GM19395 (cell line): ENCODE results near the gene ENPP5.
"Not testable (repeated sequence)": the region's sequence is repeated elsewhere in the genome, so short reads cannot be mapped to it uniquely, and the experiment has no call there.

Source experiments
- ATAC-seq: cut with Tn5 transposase; IDR thresholded peaks from one replicate; pipeline ENCODE4 v1.9.1; 2021; ENCODE audit warnings: mild to moderate bottlenecking, moderate library complexity; ENCODE audit not compliant: unreplicated experiment

Gene ENPP5

DNA sequence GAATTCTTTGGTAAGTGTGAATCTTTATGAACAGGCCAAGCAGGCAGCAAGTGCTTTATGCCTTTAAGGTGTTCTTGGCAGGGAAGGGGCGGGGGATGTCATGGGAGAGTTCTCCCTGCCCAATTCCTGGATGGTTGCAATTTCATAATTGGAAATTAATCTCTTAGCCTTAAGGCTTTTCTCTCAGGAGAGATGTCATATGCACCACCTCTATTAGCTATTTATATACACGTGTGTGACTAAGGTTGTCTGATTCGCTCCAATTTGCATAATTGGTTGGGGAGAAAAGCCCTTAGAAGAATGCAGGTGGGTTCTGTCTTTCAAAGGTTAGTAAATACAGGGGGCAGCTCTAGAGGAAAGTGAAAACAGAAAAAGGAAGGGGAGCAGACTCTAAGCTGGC is 5.2 kb upstream of the ENPP5 start:
- ATAC-seq, result peak; percentile 52

DNA sequence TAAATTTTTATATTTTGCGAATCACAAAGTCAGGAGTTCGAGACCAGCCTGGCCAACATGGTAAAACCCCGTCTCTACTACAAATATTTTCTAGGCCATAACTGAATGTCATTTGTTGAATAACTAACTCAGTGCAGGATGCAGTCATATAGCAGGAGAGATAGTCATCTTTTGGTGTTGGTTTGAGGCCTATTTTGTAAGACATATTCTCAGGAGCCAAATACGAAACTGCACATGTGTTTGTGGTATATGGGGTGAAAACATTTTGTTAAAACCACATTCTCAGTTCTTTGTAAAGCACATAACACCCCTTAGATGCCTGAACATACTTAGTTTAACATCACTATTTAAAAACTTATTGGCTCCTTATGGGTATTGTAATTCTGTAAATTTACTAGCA is 4.7 kb upstream of the ENPP5 start:
- peak; percentile 87 for ATAC-seq

DNA sequence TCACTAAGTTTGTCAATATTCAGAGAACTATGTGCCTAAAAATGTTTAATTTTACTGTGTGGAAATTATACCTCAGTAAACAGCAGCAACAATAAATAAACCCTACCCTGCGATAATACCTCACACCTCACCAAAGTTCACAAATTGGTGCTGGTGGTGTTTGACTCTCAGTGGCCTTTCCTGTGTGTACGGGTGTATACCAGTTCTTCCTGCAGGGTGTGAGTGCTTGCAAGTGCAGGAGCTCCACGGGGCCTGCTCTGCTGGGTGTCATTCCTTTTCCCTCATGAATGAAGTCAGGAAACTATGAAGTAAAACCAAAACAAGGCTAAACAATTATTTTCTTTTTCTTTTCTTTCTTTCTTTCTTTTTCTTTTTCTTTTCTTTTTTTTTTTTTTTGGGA is 4.1 kb upstream of the ENPP5 start:
- no peak for ATAC-seq

DNA sequence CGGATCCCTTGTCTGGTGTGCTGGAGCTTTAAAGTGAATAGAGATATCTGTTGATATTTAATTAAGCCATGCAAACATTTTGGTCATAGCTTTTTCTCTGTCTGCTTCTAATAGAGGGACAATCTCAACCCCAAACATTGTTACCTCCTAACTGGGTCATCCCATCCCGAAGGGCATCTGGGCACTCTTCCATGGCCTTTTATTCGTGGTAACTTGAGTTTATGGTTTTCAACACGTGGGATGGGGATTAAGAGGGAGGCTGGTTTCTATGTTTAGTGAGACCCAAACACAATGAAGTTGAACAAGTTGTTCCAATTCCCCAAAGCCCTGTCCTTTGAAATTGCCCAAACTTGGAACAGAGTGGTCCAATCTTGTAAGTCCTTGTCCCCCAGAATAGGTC is 1.4 kb upstream of the ENPP5 start:
- no peak for ATAC-seq

DNA sequence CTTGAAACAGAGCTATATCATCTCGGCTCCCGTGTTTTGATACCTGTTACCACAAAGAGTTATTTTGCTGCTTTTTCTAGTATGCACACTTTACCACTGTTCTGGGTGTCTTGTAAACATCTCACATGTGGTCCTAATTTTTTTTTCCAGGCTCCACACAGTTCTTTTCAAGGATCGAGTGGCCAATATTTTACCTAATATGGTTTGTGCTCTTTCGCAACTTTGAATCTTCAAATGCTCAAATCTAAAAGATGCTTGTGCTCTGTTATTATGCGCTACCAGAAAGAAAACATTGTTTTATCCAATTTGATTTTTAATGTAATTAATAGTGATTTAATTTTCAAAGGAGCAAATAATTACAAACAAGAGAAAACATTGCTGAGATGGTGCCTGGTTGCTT is 10.7 kb downstream of the ENPP5 start:
- no peak for ATAC-seq

DNA sequence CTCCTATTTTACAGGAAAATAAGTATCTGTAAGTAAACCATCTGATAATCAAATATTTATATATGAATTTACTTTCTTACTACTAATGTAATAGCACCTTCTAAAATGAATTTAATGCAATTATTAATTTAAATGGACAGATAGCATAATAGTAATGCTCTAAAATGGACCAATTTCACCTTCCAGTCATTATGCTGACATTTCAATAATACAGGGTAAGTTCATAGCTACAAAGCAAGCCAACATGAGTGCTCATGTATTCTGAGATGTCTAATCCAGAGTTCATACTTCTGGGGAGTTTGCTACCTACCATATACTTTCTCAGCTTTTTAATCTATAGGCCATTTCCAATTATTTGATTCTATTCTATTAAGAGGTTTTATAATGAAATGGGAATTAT is 11.6 kb downstream of the ENPP5 start:
- ATAC-seq, result no peak

DNA sequence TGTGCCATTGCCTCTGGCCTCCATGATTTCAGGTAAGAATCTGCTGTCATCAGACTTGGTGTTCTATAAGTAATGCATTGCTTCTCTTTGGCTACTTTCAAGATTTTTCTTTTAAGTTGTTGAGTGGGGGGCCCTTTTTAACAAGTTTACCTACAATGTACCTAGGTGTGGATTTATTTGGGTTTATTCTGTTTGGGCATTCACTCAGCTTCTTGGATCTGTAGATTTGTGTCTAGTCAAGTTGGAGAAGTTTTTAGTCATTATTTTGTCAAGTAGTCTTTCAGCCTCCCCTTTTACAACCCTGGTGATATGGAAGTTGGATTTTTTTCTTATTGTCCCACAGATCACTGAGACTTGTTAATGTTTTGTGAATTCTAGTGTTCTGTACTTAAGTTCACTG is 14.1 kb downstream of the ENPP5 start:
- no peak for ATAC-seq

DNA sequence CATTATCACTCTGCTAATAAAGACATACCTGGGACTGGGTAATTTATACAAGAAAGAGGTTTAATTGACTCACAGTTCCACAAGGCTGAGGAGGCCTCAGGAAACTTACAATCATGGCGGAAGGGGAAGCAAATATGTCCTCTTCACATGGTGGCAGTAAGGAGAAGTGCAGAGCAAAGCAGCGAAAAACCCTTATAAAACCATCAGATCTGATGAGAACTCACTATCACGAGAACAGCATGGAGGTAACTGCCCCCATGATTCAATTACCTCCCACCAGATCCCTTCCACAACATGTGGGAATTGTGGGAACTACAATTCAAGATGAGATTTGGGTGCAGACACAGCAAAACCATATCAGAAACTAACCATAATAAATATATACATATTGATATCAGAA is 21.7 kb downstream of the ENPP5 start:
- not testable (repeated sequence) for ATAC-seq

DNA sequence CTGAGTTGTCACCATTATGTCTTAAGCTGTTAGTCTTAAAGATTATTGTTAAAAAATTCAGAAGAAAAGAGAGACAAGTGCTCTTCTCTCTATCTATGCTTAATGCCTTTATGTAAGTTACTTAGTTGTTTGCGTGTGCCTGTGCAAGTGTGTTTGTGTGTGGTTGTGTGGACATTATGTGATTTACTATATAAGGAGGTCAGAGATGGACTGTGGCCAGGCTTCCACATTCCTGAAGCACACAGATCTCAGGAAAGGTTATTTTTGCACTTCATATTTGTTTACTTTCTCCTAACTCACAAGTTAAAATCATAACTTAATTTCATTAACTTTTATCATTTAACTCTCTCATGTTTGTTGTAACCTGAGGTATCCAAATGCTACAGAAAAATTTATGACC is 26.5 kb downstream of the ENPP5 start:
- ATAC-seq, result no peak

DNA sequence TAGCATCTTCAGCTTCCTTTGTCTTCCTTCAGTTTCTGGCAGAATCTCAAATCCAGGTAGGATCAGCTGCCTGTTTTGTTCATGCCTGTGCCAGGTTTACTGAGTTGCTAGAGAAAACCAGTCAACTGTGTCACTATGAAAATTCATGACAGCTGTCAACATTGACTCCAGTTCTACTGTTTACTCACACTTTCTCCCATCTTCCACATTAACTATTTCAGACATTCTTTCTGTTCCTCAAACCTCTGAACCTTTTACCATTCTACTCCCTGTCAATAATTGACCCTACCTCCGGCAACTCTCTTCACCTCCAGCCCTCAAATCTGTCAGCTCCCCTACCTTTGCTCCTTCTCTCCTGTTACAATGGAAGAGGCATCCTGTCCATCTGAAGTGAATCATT is 32.5 kb downstream of the ENPP5 start:
- peak; percentile 82 for ATAC-seq

DNA sequence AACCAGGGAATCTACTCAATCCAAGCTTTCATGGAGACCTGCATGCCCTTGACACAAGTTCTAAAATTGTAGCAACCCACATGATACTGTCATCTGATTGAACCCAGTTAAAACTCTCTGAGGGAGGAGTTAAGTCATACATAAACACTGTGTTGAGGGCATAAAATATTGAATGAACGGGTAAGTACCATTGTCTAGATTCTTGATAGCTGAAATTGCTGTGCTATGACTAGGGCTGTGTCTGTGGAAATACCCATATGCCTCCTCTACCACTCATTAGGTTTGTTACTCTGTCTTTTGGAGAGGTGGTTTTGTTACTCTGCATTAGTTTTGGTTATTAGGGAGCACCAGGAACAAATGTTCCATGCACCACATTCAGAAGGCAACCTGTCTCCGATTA is 33.4 kb downstream of the ENPP5 start:
- ATAC-seq, result no peak

DNA sequence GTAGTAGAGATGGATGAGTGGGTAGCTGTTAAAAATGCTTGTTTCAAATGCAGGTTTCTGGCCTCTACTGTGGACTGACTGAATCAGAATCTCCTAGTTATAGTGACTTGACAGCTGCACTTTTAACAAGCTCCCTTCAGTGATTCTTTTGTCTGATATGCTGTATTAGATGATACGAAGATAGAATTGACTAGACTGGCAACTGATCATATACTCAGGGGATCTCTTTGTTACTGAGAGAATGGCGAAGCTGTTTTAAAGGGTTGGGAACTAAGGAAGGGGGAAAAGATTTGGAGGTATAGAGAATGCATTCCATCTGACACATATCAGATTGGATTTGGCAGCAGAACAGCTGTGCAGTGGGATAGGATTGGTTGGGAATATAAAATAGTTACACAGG is 33.9 kb downstream of the ENPP5 start:
- no peak for ATAC-seq

DNA sequence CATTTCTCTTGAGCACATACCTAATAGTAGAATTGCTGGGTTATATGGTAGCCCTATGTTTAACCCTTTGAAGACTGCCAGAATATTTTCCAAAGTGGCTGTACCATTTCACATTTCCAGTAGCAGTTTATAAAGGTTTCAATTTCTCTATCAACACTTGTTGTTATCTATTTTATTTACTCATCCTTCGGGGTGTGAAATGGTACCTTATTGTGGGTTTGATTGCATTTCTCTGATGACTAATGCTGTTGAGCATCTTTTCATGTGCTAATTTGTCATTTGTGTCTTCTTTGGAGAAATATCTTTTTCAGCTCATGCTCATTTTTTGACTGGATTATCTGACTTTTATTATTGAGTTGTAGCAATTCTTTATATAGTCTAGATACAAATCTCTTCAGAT is 35.6 kb downstream of the ENPP5 start:
- ATAC-seq, result no peak

DNA sequence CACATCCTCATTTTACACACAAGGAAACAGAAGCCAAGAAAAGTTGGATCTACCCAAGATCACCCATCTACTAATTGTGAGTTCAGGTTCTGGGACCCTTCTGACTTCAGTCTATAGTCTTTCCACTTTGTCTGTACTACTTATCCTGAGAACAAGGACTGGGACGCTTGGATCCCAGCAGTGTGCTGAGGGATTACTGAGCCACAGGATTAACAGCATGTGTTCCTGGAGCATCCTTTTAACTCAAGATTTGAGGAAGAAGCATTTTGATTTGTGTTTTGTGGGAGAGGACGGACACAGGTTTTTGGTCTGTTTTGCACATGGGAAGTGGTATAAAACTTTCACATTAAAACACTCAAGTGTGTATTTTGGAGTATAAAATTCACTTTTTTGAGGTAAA is 36.6 kb downstream of the ENPP5 start:
- ATAC-seq, result no peak

DNA sequence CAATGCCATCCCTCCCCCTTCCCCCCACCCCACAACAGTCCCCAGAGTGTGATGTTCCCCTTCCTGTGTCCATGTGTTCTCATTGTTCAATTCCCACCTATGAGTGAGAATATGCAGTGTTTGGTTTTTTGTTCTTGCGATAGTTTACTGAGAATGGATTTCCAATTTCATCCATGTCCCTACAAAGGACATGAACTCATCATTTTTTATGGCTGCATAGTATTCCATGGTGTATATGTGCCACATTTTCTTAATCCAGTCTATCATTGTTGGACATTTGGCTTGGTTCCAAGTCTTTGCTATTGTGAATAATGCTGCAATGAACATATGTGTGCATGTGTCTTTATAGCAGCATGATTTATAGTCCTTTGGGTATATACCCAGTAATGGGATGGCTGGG is 39.5 kb downstream of the ENPP5 start:
- not testable (repeated sequence) for ATAC-seq

DNA sequence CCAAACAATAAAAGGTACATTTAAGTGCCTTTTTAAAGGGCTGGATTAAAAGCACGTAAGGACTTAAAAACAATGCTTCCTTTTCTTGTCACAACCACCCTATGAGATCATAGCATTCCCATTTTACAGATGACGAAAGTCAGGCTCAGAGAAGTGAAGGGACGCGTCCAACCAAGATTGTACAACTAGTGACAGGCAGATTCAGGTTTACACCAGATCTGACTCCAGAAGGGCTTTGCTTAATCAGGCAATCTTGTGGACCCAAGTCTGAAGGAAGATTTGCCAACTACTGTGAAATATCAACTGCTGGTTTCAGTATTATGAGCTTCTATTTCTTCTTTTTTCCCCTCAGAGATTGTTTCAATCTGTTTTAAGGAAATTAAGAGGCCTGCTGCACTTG is 40.1 kb downstream of the ENPP5 start:
- ATAC-seq, result no peak

DNA sequence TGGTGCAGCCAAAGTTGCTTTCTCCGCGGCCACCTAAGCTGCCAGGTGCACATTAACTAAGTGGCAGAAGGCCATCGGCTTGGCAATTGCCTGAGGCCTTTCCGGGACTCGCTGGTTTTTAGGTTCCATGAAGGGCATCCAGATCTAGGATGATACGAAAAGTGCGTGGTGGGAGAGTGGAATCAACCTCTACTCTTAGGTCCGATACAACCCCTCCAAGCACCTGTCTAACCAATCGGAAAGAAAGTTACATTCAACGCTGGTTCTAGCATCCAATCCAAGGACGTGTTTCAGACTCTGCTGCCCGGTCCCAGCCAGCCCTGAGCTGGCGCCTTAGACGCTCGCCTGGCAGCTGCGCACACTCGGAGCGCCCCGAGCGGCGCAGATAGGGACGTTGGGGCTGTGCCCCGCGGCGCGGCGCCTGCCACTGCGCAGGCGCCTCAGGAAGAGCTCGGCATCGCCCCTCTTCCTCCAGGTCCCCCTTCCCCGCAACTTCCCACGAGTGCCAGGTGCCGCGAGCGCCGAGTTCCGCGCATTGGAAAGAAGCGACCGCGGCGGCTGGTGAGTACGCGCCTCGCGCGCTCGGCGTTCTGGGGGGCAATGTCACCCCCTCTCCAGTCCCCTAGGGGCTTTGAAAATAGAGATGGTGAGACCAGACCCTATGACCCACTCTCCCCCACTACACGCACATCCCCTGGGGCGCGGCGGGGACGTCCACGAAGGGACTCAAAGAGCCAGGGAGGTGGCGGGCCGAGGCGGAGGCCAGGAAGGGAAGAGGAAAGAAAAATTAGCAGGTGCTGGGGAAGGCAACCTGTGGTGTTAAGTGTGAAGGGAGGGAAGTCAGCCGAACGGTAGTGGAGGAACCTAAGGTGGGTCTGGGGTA is 40.9 kb downstream of the ENPP5 start, which contains the start of gene ENPP4:
ENPP4 (plus strand) TSS at position 361 of the 883 bp plus-strand sequence. CDS start 9,595 bp downstream, outside the sequence.
- peak; percentile 93 for ATAC-seq

DNA sequence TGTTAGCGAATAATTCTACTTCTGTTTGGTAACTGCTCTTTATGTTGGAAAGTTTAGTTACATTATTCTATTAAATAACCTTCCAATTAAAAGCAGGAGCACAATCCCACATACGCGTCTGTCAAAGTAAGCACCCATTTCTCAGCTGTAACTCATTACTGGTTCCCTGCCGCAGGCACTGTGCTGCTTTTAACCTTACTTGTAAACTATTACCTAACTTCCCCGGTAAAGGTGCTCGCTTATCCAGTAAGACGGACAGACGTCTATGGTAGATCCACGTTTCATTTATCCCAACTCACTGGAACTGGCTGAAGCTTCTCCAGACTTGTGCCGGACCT is 41.5 kb downstream of the ENPP5 start:
- ATAC-seq, result peak; percentile 27

DNA sequence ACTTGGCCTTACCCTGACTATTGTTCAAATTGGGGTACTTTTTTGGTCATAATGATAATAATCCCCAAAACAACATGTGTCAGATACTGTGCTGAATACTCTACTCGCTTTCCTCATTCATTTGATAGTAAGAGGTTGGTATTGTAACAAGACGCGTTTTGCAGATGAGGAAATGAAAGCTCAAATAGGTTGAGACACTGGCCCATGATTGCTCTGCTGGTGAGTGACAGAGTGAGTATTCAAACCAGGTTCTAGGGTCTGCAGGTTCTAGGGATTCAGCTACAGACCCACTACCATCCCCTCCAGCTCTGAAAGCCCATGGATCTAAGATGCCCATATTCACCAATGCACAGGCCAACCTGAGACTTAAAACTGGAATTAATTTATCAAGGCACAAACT is 42.3 kb downstream of the ENPP5 start:
- ATAC-seq, result peak; percentile 37

DNA sequence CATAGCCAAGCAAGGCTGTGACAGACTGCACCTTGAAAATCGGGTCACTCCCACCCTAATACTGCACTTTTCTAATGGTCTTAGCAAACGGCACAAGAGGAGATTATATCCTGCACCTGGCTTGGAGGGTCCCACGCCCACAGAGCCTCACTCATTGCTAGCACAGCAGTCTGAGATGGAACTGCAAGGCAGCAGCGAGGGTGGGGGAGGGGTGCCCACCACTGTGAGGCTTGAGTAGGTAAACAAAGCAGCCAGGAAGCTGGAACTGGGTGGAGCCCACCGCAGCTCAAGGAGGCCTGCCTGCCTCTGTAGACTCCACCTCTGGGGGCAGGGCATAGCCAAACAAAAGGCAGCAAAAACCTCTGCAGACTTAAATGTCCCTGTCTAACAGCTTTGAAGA is 51.1 kb downstream of the ENPP5 start:
- ATAC-seq, result not testable (repeated sequence)

DNA sequence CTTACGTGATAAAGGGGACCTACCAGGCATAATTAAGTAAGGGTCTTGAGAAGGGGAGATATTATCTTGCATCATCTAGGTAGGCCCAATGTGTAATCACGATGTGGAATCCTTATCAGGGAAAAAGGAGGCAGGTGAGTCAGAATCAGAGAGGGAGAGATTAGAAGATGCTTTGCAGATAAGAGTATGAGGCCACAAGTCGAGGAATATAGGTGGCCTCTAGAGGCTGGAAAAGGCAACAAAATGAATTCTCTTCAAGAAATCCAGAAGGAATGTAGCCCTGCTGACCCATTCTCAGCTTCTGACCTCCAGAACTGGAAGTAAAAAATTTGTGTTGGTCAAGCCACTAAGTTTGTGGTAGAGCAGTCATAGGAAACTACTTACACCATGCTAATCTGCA is 51.9 kb downstream of the ENPP5 start:
- no peak for ATAC-seq

DNA sequence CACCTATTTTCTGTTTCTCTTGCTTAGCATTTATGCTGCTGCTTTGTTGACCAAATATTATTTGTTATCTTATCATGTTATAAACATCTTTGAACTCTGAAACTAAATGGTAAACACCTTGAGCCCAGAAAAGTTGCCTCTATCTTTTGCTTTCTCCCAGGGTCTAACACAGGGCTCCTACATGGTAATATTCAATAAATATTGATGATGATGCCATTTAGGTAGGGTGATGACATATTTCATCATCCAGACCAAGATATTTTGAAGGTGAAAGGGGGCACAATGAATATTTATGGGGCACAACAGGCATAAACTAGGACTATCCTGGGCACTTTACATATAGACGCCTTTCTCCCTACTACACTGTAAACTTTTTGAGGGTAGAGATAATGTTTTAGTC is 52.6 kb downstream of the ENPP5 start:
- no peak for ATAC-seq

DNA sequence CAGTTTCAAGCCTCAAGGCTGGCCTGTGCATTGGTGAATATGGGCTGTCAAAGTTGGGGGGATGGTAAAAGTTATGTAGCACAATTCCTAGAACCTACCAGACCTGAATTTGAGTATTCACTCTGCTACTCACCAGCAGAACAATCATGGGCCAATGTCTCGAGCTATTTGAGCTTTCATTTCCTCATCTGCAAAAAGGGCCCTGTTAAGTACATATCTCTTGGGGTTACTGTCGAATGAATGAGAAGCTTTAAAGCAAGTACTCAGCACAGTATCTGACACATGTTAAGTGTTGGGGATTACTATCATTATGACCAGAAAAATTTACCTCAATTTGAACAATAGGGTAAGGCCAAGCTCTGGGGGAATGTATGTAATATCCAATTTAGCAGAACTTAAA is 54.5 kb downstream of the ENPP5 start:
- no peak for ATAC-seq
